ENCODE data around the gene TSPO. TPM values are rescaled to one million over a fixed set of nuclear protein-coding genes. Genes with fewer than 3 reads are reported as not detected.

Gene TSPO
- polyA plus RNA-seq, 3 donors: 491 to 2,663 (median 2,230) TPM

DNA sequence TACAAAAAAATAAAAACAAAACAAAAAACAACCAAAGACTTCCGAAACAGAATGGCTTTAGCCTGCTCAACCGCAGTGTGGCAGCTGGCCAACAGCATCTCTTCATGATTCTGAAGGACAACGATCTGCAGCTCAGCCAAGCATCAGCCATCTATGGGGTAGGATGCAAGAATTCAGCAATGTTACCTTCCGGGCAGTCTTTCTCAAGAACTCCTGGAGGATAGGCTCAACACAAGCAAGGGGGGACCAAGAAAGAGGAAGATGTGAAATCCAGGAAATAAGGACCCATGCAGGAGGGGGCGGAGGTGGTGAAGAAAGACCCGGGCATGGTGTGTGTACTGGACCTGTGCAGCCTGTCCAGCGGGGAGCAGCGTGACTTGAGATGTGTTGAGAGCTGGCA lies 3.5 kb upstream of the TSPO start:
- DNase-seq: peak; percentile 57 to 81 (median 78)
- H3K9ac ChIP-seq (ENCODE audit: insufficient read depth, low read length, poor library complexity, severe bottlenecking): no peak overlapping the region
- peak overlapping the region; percentile 80 to 93 for H3K27ac ChIP-seq (ENCODE audit: low read depth in 1 of 2, low read length in 2 of 2)
- H3K27me3 ChIP-seq (ENCODE audit: control insufficient read depth in 2 of 2, insufficient read depth in 2 of 2, low read length in 2 of 2): no peaks in the 10 kb centered on the region
- no peaks in the 10 kb centered on the region for H3K9me3 ChIP-seq (replicated peaks in 1 of 2; ENCODE audit: control insufficient read depth in 1 of 2, insufficient read depth in 1 of 2, low read length in 2 of 2)
- Mint-ChIP-seq H3K9me3 (peaks cover 0 to 2% (median 0%) of the 10 kb centered on the region in 7 donors), H3K4me1 (peaks cover 59% of the 10 kb centered on the region), H3K36me3 (no peaks in the 10 kb centered on the region), H3K27ac (peak overlapping the region; percentile 95 to 99 (median 98)), H3K27me3 (ENCODE audit: low read depth in 3 of 3) (no peaks in the 10 kb centered on the region), H3K4me3 (peak overlapping the region; percentile 68 to 80)
- peaks cover 5% of the 10 kb centered on the region for H4K20me1 ChIP-seq (ENCODE audit: insufficient read depth, low read length)
- H3K4me2 ChIP-seq (replicated peaks; ENCODE audit: extremely low read depth, low read length, poor library complexity, severe bottlenecking): peak overlapping the region; percentile 69
- peaks cover 32% of the 10 kb centered on the region for H3K79me2 ChIP-seq (ENCODE audit: insufficient read depth, low read length)
- intact Hi-C loops (cut with micrococcal nuclease): no loop called here
- no peaks in the 10 kb centered on the region for H3K36me3 ChIP-seq (replicated peaks in 1 of 2; ENCODE audit: control insufficient read depth in 1 of 2, insufficient read depth in 2 of 2, low read length in 2 of 2)
- no peak overlapping the region for H2AFZ ChIP-seq (ENCODE audit: insufficient read depth, low read depth, low read length, poor library complexity, severe bottlenecking)
- H3K4me1 ChIP-seq (ENCODE audit: control insufficient read depth in 1 of 2, insufficient read depth in 2 of 2, low read length in 2 of 2): peaks cover 55 to 79% of the 10 kb centered on the region in 2 donors
- peak overlapping the region in 2 of 3 experiments; percentile 5 to 65 for H3K4me3 ChIP-seq (replicated peaks in 1 of 3; ENCODE audit: low read depth in 2 of 3, low read length in 3 of 3)
- TF ChIP-seq, protein P1, sequence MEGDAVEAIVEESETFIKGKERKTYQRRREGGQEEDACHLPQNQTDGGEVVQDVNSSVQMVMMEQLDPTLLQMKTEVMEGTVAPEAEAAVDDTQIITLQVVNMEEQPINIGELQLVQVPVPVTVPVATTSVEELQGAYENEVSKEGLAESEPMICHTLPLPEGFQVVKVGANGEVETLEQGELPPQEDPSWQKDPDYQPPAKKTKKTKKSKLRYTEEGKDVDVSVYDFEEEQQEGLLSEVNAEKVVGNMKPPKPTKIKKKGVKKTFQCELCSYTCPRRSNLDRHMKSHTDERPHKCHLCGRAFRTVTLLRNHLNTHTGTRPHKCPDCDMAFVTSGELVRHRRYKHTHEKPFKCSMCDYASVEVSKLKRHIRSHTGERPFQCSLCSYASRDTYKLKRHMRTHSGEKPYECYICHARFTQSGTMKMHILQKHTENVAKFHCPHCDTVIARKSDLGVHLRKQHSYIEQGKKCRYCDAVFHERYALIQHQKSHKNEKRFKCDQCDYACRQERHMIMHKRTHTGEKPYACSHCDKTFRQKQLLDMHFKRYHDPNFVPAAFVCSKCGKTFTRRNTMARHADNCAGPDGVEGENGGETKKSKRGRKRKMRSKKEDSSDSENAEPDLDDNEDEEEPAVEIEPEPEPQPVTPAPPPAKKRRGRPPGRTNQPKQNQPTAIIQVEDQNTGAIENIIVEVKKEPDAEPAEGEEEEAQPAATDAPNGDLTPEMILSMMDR (IDR thresholded peaks at IDR 0.05): no peak
- 0% methylated on average over 4 of the region's 8 CpGs for whole genome bisulfite sequencing (ENCODE audit: insufficient coverage)

DNA sequence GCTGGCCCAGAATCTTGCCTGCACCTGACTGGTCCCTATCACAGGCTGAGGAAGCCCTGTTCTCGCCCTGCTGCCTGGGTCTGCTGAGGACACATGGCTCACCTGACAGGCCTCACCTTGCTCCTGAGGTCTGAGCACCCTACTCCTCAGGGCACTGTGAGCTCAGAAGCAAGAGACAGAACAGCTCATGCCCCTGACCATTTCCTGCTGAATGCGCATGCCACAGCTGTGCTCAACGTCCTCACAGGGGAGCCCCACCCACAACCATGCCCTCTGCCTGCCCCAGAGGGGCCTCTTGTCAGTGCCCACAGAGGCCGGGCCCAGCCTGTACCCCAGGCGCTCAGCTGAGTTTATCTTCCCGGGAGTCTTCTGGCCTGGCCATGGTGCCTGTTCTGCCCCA lies 2.8 kb upstream of the TSPO start:
- Mint-ChIP-seq H3K36me3 (no peaks in the 10 kb centered on the region), H3K27ac (peak overlapping the region; percentile 95 to 99 (median 98)), H3K4me1 (peaks cover 59% of the 10 kb centered on the region), H3K9me3 (peaks cover 0 to 2% (median 0%) of the 10 kb centered on the region in 7 donors), H3K27me3 (ENCODE audit: low read depth in 3 of 3) (no peaks in the 10 kb centered on the region), H3K4me3 (peak overlapping the region; percentile 68 to 80)
- Histone ChIP-seq H3K4me2 (replicated peaks; ENCODE audit: extremely low read depth, low read length, poor library complexity, severe bottlenecking) (peak overlapping the region; percentile 69), H3K36me3 (replicated peaks in 1 of 2; ENCODE audit: control insufficient read depth in 1 of 2, insufficient read depth in 2 of 2, low read length in 2 of 2) (no peaks in the 10 kb centered on the region), H2AFZ (ENCODE audit: insufficient read depth, low read depth, low read length, poor library complexity, severe bottlenecking) (peak overlapping the region; percentile 73), H3K79me2 (ENCODE audit: insufficient read depth, low read length) (peaks cover 38% of the 10 kb centered on the region), H3K9ac (ENCODE audit: insufficient read depth, low read length, poor library complexity, severe bottlenecking) (peak overlapping the region; percentile 32), H3K9me3 (replicated peaks in 1 of 2; ENCODE audit: control insufficient read depth in 1 of 2, insufficient read depth in 1 of 2, low read length in 2 of 2) (no peaks in the 10 kb centered on the region), H3K27ac (ENCODE audit: low read depth in 1 of 2, low read length in 2 of 2) (peak overlapping the region; percentile 80 to 93), H3K27me3 (ENCODE audit: control insufficient read depth in 2 of 2, insufficient read depth in 2 of 2, low read length in 2 of 2) (no peaks in the 10 kb centered on the region), H4K20me1 (ENCODE audit: insufficient read depth, low read length) (peaks cover 5% of the 10 kb centered on the region), H3K4me1 (ENCODE audit: control insufficient read depth in 1 of 2, insufficient read depth in 2 of 2, low read length in 2 of 2) (peaks cover 53 to 80% of the 10 kb centered on the region in 2 donors), H3K4me3 (replicated peaks in 1 of 3; ENCODE audit: low read depth in 2 of 3, low read length in 3 of 3) (peak overlapping the region in 1 of 3 experiments; percentile 65)
- WGBS (ENCODE audit: insufficient coverage): 8% methylated on average over 6 of the region's 6 CpGs
- peak; percentile 51 to 72 (median 71) for DNase-seq
- TF ChIP-seq, protein P1 (IDR thresholded peaks at IDR 0.05): no peak
- intact Hi-C loops (cut with micrococcal nuclease): no loop called here
